ENCODE data around the gene MYO9A. TPM values are rescaled to one million over a fixed set of nuclear protein-coding genes. Genes with fewer than 3 reads are reported as not detected.

The MYO9A gene
- total RNA-seq, 6 experiments from 2014 or later, result 25.3 to 29.1 (median 27.3) TPM

GRCh38 chr15:71780115-71780976 lies 337.6 kb downstream of the MYO9A start:
- DNase-seq, result peak; percentile 32
- H3K4me3 Mint-ChIP-seq, result peak overlapping the region; percentile 60

GRCh38 chr15:71779073-71779797 lies 338.7 kb downstream of the MYO9A start:
- TF ChIP-seq CTCF (IDR thresholded peaks at IDR 0.05), result no peak
- Mint-ChIP-seq H3K27me3 (ENCODE audit: insufficient read depth) (no peaks in the 10 kb centered on the region; the same call in 1 of the 2 replicates), H3K36me3 (ENCODE audit: low read depth) (no peaks in the 10 kb centered on the region), H3K4me3 (no peak overlapping the region), H3K4me1 (ENCODE audit: low read depth) (peaks cover 42% of the 10 kb centered on the region), H3K27ac (no peak overlapping the region), H3K9me3 (no peaks in the 10 kb centered on the region)
- DNase-seq, result no peak

More at GRCh38 chr15:71780115-71780976, 337.6 kb downstream of the MYO9A start:
- H3K27me3 Mint-ChIP-seq (ENCODE audit: insufficient read depth), result peaks cover 5% of the 10 kb centered on the region
- no peaks in the 10 kb centered on the region for H3K36me3 Mint-ChIP-seq (ENCODE audit: low read depth)
- H3K27ac Mint-ChIP-seq, result peak overlapping the region; percentile 63
- peaks cover 42% of the 10 kb centered on the region for H3K4me1 Mint-ChIP-seq (ENCODE audit: low read depth)
- no peaks in the 10 kb centered on the region for H3K9me3 Mint-ChIP-seq
- peak; percentile 93 for TF ChIP-seq CTCF (IDR thresholded peaks at IDR 0.05)

DNA sequence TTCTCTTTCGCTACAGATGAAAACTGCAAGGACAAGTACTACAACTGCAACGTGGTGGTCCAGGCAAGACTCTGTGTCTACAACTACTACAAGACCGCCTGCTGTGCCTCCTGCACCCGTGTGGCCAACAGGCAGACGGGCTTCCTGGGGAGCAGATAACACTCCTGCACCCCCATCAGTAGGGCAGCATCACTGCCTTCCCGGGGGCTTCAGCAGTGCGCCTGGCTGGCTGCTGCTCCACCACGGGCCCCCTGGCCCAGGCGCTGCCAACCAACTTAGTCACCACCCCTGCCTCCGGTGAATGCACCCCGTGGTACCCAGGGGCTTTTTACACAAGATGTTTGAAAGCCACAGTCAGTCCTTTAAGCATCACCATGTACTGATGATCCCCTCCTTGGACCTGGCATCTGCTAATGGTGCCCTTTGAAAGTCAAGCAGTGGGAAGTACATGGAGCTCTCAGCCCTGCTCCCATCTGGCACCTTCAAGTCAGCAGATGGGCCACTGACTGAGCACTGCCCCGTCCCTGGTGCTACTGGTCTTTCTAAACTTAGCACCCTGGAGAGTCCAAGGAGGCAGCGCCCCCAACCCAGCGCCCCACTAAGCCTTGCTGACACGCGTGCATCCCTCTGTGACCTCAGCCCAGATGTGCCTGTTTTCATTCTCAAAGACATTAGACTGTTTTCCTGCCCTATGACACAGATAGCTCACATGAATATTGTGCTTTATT lies 340.6 kb downstream of the MYO9A start:
- Mint-ChIP-seq H3K4me3 (no peak overlapping the region), H3K4me1 (ENCODE audit: low read depth) (peaks cover 42% of the 10 kb centered on the region), H3K9me3 (no peaks in the 10 kb centered on the region), H3K27ac (no peak overlapping the region), H3K36me3 (ENCODE audit: low read depth) (no peaks in the 10 kb centered on the region), H3K27me3 (ENCODE audit: insufficient read depth) (no peaks in the 10 kb centered on the region; the same call in 1 of the 2 replicates)
- TF ChIP-seq CTCF (IDR thresholded peaks at IDR 0.05), result no peak
- DNase-seq, result no peak

GRCh38 chr15:71776304-71776703 lies 341.6 kb downstream of the MYO9A start:
- peak overlapping the region; percentile 21; the same call in 1 of the 2 replicates for H3K27ac Mint-ChIP-seq

More at GRCh38 chr15:71776304-71776703, 341.6 kb downstream of the MYO9A start:
- H3K27me3 Mint-ChIP-seq (ENCODE audit: insufficient read depth), result no peaks in the 10 kb centered on the region; the same call in 1 of the 2 replicates
- H3K36me3 Mint-ChIP-seq (ENCODE audit: low read depth), result peaks cover 4% of the 10 kb centered on the region; the same call in 1 of the 2 replicates
- H3K9me3 Mint-ChIP-seq, result no peaks in the 10 kb centered on the region
- TF ChIP-seq CTCF (IDR thresholded peaks at IDR 0.05), result no peak
- no peak overlapping the region for H3K4me3 Mint-ChIP-seq
- H3K4me1 Mint-ChIP-seq (ENCODE audit: low read depth), result peaks cover 37% of the 10 kb centered on the region
- no peak for DNase-seq

Measured in HFFc6 (cell line).